Suppressor macrophage treated with lipopolysaccharide for 1 hour (primary cell): ENCODE results near the gene NPR3.
A peak's percentile ranks its signal among the peaks of the same experiment; 100 is the strongest.

ENCODE experiments used
- DNase-seq, 3 donors: peaks; one replicate each; pipeline ENCODE4 v3.0.0-alpha.2; 2020 to 2022

NPR3 gene

GRCh38 chr5:32712481-32713360 lies 1.6 kb downstream of the NPR3 start:
- DNase-seq: peak; percentile 37 to 60 (median 40)

DNA sequence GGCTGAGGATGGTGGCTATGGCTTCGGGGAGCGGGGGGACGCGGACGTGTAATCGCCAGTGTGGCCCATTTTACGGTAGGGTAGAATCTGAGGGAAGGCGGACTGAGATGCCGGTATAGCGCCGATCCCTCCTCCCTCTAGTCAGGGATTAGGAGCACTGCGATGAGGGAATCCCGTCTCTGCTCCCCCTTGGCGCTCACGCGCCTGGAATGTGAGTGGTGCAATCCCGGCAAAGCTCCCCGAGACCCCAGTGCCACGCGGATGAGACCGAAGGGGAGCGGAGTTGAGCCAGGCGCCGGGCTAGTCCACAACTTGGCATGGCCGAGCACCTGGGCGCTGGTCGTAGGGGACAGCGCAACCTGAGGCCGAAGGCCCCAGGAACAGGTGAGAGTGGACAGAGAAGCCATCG lies 2.2 kb downstream of the NPR3 start:
- no peak for DNase-seq

GRCh38 chr5:32713770-32714381 lies 2.8 kb downstream of the NPR3 start:
- peak; percentile 47 to 55 (median 47) for DNase-seq

GRCh38 chr5:32714836-32715235 lies 3.7 kb downstream of the NPR3 start:
- no peak for DNase-seq

DNA sequence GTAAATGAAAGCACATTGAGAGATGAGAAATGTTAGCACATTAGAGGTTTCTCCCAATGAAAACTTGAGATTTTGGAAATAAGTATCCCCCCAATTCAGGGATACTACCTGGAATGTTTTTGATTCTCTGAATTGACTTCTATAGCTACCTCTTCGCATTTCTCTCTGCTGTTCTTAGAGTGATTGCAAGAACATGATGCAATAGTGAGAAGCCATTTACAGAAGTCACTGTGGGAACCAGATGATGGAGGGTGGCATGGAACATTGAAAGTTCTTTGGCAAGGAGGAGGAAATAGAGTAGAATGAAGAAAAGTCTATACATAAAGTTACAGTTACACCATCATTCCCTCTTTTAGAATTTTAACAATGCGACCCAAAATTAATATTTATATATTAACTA lies 9.2 kb downstream of the NPR3 start:
- no peak for DNase-seq

DNA sequence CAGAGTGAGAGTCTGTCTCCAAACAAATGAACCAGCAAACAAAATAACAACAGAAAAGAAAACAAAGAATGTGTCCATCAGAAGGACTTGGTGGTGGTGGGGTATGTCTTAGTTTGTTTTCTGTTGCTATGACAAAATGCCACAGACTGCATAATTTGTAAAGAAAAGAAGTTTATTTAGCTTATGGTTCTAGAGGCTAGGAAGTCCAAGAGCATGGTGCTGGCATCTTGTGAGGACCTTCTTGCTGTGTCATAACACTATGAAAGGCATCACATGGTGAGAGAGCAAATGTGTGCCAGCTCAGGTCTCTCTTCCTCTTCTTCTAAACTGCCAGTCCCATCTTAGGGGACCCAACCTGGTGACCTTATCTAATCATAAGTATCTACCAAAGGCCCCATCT lies 10.5 kb downstream of the NPR3 start:
- no peak for DNase-seq

- no peak for DNase-seq
Observed at GRCh38 chr5:32722957-32723356, 11.8 kb downstream of the NPR3 start.

GRCh38 chr5:32724526-32724925 lies 13.4 kb downstream of the NPR3 start:
- no peak for DNase-seq

- no peak for DNase-seq
Observed at GRCh38 chr5:32726086-32726557, 15.0 kb downstream of the NPR3 start.

- no peak for DNase-seq
Observed at GRCh38 chr5:32729651-32730050, 18.5 kb downstream of the NPR3 start.

- no peak for DNase-seq
Observed at GRCh38 chr5:32733590-32734340, 22.6 kb downstream of the NPR3 start.

- DNase-seq: no peak
Observed at GRCh38 chr5:32734827-32735378, 23.8 kb downstream of the NPR3 start.

DNA sequence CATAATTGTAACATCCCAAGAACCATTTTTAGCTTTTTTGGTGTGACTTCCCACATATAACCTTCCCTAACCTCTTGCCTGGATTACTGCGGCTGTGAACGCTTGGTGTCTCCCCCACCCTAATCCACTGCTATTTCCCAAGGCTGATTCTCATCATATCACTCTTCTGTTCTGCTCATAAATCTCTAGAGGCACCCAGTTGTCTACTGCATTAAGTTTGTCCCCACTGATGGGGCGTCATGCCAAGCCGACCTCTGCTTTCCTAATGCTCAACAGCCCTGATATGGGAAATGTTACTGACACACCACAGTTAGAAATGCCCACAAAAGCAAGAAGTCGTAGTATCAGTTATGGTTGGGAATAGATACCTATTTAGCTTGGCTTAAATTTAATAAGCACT lies 24.4 kb downstream of the NPR3 start:
- no peak for DNase-seq

GRCh38 chr5:32736842-32737241 lies 25.7 kb downstream of the NPR3 start:
- DNase-seq: no peak

DNA sequence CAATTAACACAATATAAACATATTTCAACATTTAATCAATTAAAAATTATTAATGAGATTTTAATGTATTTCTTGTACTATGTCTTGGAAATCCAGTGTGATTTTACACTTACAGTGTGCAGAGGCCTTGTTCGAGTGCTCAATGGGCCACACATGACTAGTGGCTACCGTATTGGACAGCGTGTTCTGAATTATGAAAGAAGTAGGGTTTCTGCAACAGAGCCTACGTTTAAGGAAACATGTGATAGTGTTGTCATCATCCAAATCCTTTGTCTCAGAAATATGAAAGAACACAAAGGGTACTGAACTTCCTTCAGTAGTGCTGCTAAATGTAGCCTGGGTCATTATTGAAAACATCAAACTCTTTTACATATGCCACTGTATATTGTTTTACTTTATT lies 29.5 kb downstream of the NPR3 start:
- DNase-seq: peak; percentile 39 to 57 (median 40)

DNA sequence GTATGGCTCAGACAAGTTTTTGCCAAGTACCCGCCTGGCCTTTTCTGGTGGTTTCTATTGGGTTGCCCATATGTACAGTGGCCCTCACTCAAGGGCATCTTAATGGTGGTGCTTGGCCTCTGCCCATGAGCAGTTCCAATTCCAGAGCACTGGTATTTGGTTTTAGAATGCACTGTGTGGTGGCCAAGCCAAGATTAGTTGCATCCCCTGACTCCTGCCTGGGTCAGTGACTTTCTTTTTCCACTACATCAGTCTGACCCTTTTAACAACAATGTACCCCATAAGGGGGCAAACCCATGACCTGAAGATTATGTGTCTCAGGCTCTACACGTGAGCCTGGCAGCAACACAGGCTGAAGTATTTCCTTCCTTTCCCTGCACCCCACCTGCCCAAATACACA lies 34.2 kb downstream of the NPR3 start:
- DNase-seq: no peak

DNA sequence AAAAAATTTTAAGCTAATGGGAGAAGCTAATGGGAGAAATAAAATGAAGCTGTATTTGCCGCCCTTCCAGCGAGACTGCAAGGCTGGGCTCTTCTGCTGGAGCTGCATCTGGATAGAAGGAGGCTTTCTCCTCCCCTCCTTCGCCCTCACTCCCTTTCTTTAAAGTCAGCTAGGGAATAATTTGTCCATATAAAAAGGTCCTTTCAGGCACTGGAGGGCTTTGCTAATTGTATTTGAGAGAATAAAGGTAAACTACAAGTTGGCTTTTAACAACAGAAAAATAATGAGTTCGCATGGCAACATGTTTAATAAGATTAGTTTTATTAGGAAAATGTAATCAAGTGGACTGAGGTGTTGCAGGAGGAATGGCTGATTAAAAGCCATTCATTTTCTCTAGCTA lies 41.3 kb downstream of the NPR3 start:
- DNase-seq: no peak

DNA sequence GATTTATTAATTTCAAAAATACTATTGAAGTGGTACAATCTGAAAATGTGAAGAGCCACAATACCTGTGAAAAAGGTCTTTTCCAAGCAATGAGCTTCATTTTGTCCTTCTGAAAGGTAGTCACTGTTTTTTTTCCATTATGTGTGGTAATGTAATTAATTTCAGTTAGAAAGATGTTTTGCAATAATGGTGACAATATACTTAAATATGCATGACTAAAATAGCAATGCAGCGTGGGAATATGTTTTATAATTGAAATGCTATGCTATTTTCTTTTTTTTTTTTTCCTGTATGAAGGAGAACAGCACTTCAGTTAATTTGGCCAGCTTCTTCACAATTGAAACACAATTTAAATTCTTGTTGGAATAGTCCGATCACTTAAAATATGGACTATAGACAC lies 41.9 kb downstream of the NPR3 start:
- no peak for DNase-seq

DNA sequence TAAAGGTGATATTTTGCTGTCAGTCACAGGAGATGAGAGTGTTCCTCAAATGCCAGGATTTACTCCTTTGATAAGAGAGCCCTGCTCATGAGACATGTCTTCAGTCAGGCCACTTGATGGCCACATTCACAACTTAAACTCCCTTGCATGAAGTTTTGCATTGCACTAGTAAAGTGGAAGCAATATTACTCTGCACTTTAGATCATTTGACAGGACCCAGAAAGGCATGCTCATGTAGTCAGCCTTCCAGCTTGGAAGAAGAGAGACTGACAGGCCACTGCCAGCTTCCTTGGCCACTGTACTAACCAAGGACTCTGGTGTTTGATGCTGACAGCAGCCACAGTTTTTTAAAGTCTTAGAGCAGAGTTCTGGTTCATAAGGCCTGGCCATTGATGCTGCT lies 42.6 kb downstream of the NPR3 start:
- DNase-seq: no peak

GRCh38 chr5:32754284-32754683 lies 43.2 kb downstream of the NPR3 start:
- DNase-seq: no peak

GRCh38 chr5:32760091-32760509 lies 49.0 kb downstream of the NPR3 start:
- peak; percentile 37 to 62 (median 40) for DNase-seq

GRCh38 chr5:32765266-32765665 lies 54.1 kb downstream of the NPR3 start:
- peak; percentile 26 to 32 (median 29) for DNase-seq

- DNase-seq: peak; percentile 78 to 91 (median 87)
Observed at GRCh38 chr5:32767948-32768467, 56.9 kb downstream of the NPR3 start.
